ENCODE measurements around the gene NUCKS1. TPM values are rescaled to one million over a fixed set of nuclear protein-coding genes. Genes with fewer than 3 reads are reported as not detected.
A peak's percentile ranks its signal among the peaks of the same experiment; 100 is the strongest.

Gene NUCKS1
- total and polyA plus RNA-seq, 2 of the 8 experiments (the other 6 are each of a cell fraction or from before 2014, with no cell fraction given), result 126 to 461 TPM

- H3K23me2 ChIP-seq (ENCODE audit: low read depth, low read length), result peaks cover 11% of the 10 kb centered on the region
- H2BK15ac ChIP-seq (ENCODE audit: low read length), result 0 out of 2 replicates have a peak overlapping the region, but pooled peaks have one; percentile 31
- H3K9me3 ChIP-seq (ENCODE audit: insufficient read depth in 2 of 2, low read depth in 1 of 2, low read length in 1 of 2), result no peaks in the 10 kb centered on the region
- H3K4me2 ChIP-seq (ENCODE audit: insufficient read depth in 1 of 2, low read depth in 2 of 2, low read length in 2 of 2), result peak overlapping the region; percentile 79 to 83
- peak overlapping the region; percentile 90; the same call in 1 of the 2 replicates for H2BK12ac ChIP-seq (ENCODE audit: low read depth, low read length)
- no peak overlapping the region for H3K27ac ChIP-seq (ENCODE audit: low read depth, low read length)
- H3K79me1 ChIP-seq (ENCODE audit: low read depth, low read length), result peaks cover 15% of the 10 kb centered on the region
- DNase-seq (ENCODE audit: low read depth in 1 of 2, low spot score in 2 of 2) (no peak), FAIRE-seq (no peak)
- H4K91ac ChIP-seq (replicated peaks; ENCODE audit: insufficient read length, low read length), result peak overlapping the region; percentile 13
- ChIA-PET POLR2A (ENCODE audit: partially characterized antibody) (interaction anchor here (0.6 to 5.4 kb wide), 12 partner anchors 9 to 86 kb away, joined by 3 to 49 read pairs (median 6); partner anchors contain the start of gene ELK4), CTCF (ENCODE audit: partially characterized antibody) (interaction anchor here (0.8 to 17.5 kb wide), 11 partner anchors 10 to 91 kb away, joined by 3 to 378 read pairs (median 6); partner anchors contain the start of gene ELK4)
- H3K27me3 ChIP-seq (replicated peaks in 1 of 4; ENCODE audit: control insufficient read depth in 3 of 4, extremely low read depth in 1 of 4, insufficient read depth in 3 of 4, low read length in 3 of 4), result peaks cover 0 to 11% (median 2%) of the 10 kb centered on the region in 4 experiments; a peak in 2 of 7 replicates
- peaks cover 5 to 30% (median 15%) of the 10 kb centered on the region in 4 experiments for H3K4me1 ChIP-seq (replicated peaks in 1 of 4; ENCODE audit: control insufficient read depth in 3 of 4, insufficient read depth in 4 of 4, low read length in 3 of 4)
- peaks cover 0 to 7% of the 10 kb centered on the region in 2 experiments for H4K20me1 ChIP-seq (replicated peaks in 1 of 2; ENCODE audit: control insufficient read depth in 1 of 2, insufficient read depth in 2 of 2, low read length in 2 of 2)
- H2BK120ac ChIP-seq (replicated peaks; ENCODE audit: low read depth, low read length), result no peak overlapping the region
- no peak overlapping the region for H4K5ac ChIP-seq (ENCODE audit: insufficient read length, low read depth, low read length)
- H2AFZ ChIP-seq (ENCODE audit: low read length), result no peak overlapping the region
- H3K4ac ChIP-seq (replicated peaks; ENCODE audit: insufficient read length, low read depth, low read length), result no peak overlapping the region
- H3K4me3 ChIP-seq (ENCODE audit: extremely low read depth in 1 of 4, insufficient read depth in 2 of 4, low read depth in 3 of 4, low read length in 4 of 4), result peak overlapping the region in 3 of 4 experiments; percentile 4 to 93 (median 67); a peak in 3 of 8 replicates
- H3K23ac ChIP-seq (ENCODE audit: insufficient read length), result no peak overlapping the region
- H3K36me3 ChIP-seq (ENCODE audit: control insufficient read depth in 2 of 4, insufficient read depth in 4 of 4, low read length in 3 of 4), result no peaks in the 10 kb centered on the region
- no peak overlapping the region for H3K14ac ChIP-seq (ENCODE audit: insufficient read length)
- WGBS, 2 experiments (ENCODE audit: extremely low coverage in 1 of 2, insufficient coverage in 1 of 2, insufficient read length in 1 of 2, insufficient replicate concordance in 2 of 2, low coverage in 1 of 2, low lambda C conversion rate in 2 of 2, missing lambda C conversion rate in 1 of 2), result 70% methylated on average over 10 of the region's 10 CpGs; no CpG with 5 or more reads in 1 of the 2 experiments
- no peak overlapping the region for H4K8ac ChIP-seq (ENCODE audit: extremely low read depth, insufficient read depth, low read length)
- no peak overlapping the region for H3K9ac ChIP-seq (replicated peaks in 1 of 4; ENCODE audit: extremely low read depth in 1 of 4, low read depth in 3 of 4, low read length in 3 of 4)
- peak overlapping the region; percentile 35; the same call in 1 of the 2 replicates for H2BK5ac ChIP-seq (ENCODE audit: low read depth, low read length)
- H3K56ac ChIP-seq (replicated peaks; ENCODE audit: insufficient read length, low read depth, low read length), result no peak overlapping the region
- peak overlapping the region; percentile 65; the same call in 1 of the 2 replicates for H2AK5ac ChIP-seq (ENCODE audit: low read depth, low read length)
- H2BK20ac ChIP-seq (ENCODE audit: low read length), result no peak overlapping the region
- 0 out of 2 replicates have a peak overlapping the region, but pooled peaks have one; percentile 19 for H3K18ac ChIP-seq (ENCODE audit: extremely low read depth, low read length)
- H3K79me2 ChIP-seq (ENCODE audit: control insufficient read depth in 1 of 2, insufficient read depth in 2 of 2, low read length in 2 of 2), result peaks cover 0 to 41% of the 10 kb centered on the region in 2 experiments; a peak in 3 of 4 replicates
- no peak for TF ChIP-seq CTCF (IDR thresholded peaks at IDR 0.05; ENCODE audit: control extremely low read depth in 1 of 3, insufficient read depth in 1 of 3, low read depth in 1 of 3, low read length in 3 of 3)
- TF ChIP-seq POU5F1 (IDR thresholded peaks at IDR 0.05; ENCODE audit: low read depth, low read length), result no peak
- no peak for TF ChIP-seq FOSL1 (IDR thresholded peaks at IDR 0.05; ENCODE audit: insufficient read depth, low read depth, low read length)
- no peak for TF ChIP-seq RNF2 (IDR thresholded peaks at IDR 0.05; ENCODE audit: borderline replicate concordance, low read depth, low read length, missing control alignments, poor library complexity, severe bottlenecking)
- no peak for TF ChIP-seq RAD21 (IDR thresholded peaks at IDR 0.05 in 1 of 2, conservative IDR thresholded peaks at IDR 0.05 in 1 of 2; ENCODE audit: low read depth in 2 of 2, low read length in 2 of 2)
- TF ChIP-seq CEBPB (IDR thresholded peaks at IDR 0.05; ENCODE audit: low read depth, low read length), result no peak
These were observed 71.5 kb downstream of the NUCKS1 start for GRCh38 chr1:205678286-205679111.

All from H1 (cell line).